H1 (cell line): ENCODE measurements around the gene TSSK6. TPM values are rescaled to one million over a fixed set of nuclear protein-coding genes. Genes with fewer than 3 reads are reported as not detected.

Experiments used
- CTCF ChIA-PET: fragments of 300-600 bp; sonication (Branson Sonifier 250); formaldehyde crosslinking; loops from one replicate; lab custom pipeline; 2021; ENCODE audit not compliant: partially characterized antibody; lab: Charles Lee
- POLR2A ChIA-PET: fragments of 300-600 bp; sonication (Branson Sonifier 250); formaldehyde crosslinking; loops from one replicate; lab custom pipeline; 2021; ENCODE audit warnings: inconsistent platforms; ENCODE audit not compliant: partially characterized antibody; lab: Charles Lee
- DNase-seq, 2 experiments: peaks; one replicate each; pipeline versions ENCODE4 v3.0.0 to v3.0.0-alpha.2; 2010 to 2022; ENCODE audit warnings: low spot score in 2 of 2, low read depth in 1 of 2, mixed read lengths in 1 of 2
- FAIRE-seq: peaks from 2 replicates; lab custom pipeline; 2011; peaks lifted over from hg19 to GRCh38; lab: Jason Lieb, UNC
- H2AFZ ChIP-seq: 2 replicates; pipeline ENCODE4 v1.8.1; 2012; ENCODE audit warnings: low read length, inconsistent platforms
- H2AK5ac ChIP-seq: 2 replicates; pipeline ENCODE4 v1.6.1; 2013; ENCODE audit warnings: low read depth, low read length
- H2BK120ac ChIP-seq: replicated peaks from 2 replicates; pipeline ENCODE3; 2013; ENCODE audit warnings: low read depth, low read length, inconsistent platforms
- H2BK12ac ChIP-seq: 2 replicates; pipeline ENCODE4 v1.6.1; 2013; ENCODE audit warnings: low read depth, low read length
- H2BK15ac ChIP-seq: 2 replicates; pipeline ENCODE4 v1.6.1; 2013; ENCODE audit warnings: low read length
- H2BK20ac ChIP-seq: 2 replicates; pipeline ENCODE4 v1.6.1; 2013; ENCODE audit warnings: low read length
- H2BK5ac ChIP-seq: 2 replicates; pipeline ENCODE4 v1.6.1; 2013; ENCODE audit warnings: low read depth, low read length
- H3K14ac ChIP-seq: 2 replicates; pipeline ENCODE4 v1.6.1; 2013; ENCODE audit warnings: inconsistent platforms; ENCODE audit not compliant: insufficient read length
- H3K18ac ChIP-seq: 2 replicates; pipeline ENCODE4 v1.6.1; 2013; ENCODE audit warnings: low read length; ENCODE audit errors: extremely low read depth
- H3K23ac ChIP-seq: 2 replicates; pipeline ENCODE4 v1.6.1; 2013; ENCODE audit warnings: inconsistent platforms; ENCODE audit not compliant: insufficient read length
- H3K23me2 ChIP-seq: 2 replicates; pipeline ENCODE4 v1.6.1; 2013; ENCODE audit warnings: low read depth, low read length
- H3K27ac ChIP-seq: 2 replicates; pipeline ENCODE4 v1.6.1; 2011; ENCODE audit warnings: low read depth, low read length, inconsistent platforms
- H3K27me3 ChIP-seq, 4 experiments: replicated peaks in 1 of 4; 1 replicate in 1 of 4; 2 replicates in 3 of 4; pipeline versions ENCODE4 v1.6.1 to v1.8.1; 2011 to 2013; ENCODE audit warnings: low read length in 3 of 4, mild to moderate bottlenecking in 3 of 4, inconsistent platforms in 2 of 4, mixed read lengths in 2 of 4, moderate library complexity in 1 of 4; ENCODE audit not compliant: control insufficient read depth in 3 of 4, insufficient read depth in 3 of 4; ENCODE audit errors: extremely low read depth in 1 of 4
- H3K36me3 ChIP-seq, 4 experiments: 2 replicates each; pipeline versions ENCODE4 v1.6.1 to v1.8.1; 2011 to 2013; ENCODE audit warnings: mild to moderate bottlenecking in 4 of 4, low read length in 3 of 4, moderate library complexity in 2 of 4, control low read depth in 1 of 4, inconsistent platforms in 1 of 4; ENCODE audit not compliant: insufficient read depth in 4 of 4, control insufficient read depth in 2 of 4
- H3K4ac ChIP-seq: replicated peaks from 2 replicates; pipeline ENCODE3; 2013; ENCODE audit warnings: low read length, low read depth, mixed read lengths, inconsistent platforms; ENCODE audit not compliant: insufficient read length
- H3K4me1 ChIP-seq, 4 experiments: replicated peaks in 1 of 4; 1 replicate in 1 of 4; 2 replicates in 3 of 4; pipeline versions ENCODE4 v1.6.1 to v1.8.1; 2011 to 2013; ENCODE audit warnings: low read length in 3 of 4, inconsistent platforms in 2 of 4, mixed read lengths in 1 of 4; ENCODE audit not compliant: insufficient read depth in 4 of 4, control insufficient read depth in 3 of 4
- H3K4me2 ChIP-seq, 2 experiments: 2 replicates each; pipeline versions ENCODE4 v1.6.1 to v1.8.1; 2011 to 2013; ENCODE audit warnings: low read depth in 2 of 2, low read length in 2 of 2, control low read depth in 1 of 2, inconsistent platforms in 1 of 2, mild to moderate bottlenecking in 1 of 2; ENCODE audit not compliant: insufficient read depth in 1 of 2
- H3K4me3 ChIP-seq, 4 experiments: fragments of 200-600, 300-600 bp in 1 of 4; sonication (generic), shearing (Covaris generic), sonication (Bioruptor Twin) in 1 of 4; 2 replicates each; pipeline versions ENCODE4 v1.5.1 to v1.8.1; 2011 to 2016; ENCODE audit warnings: low read length in 4 of 4, low read depth in 3 of 4, control low read depth in 2 of 4, inconsistent platforms in 2 of 4, mild to moderate bottlenecking in 2 of 4, mixed read lengths in 1 of 4, moderate library complexity in 1 of 4; ENCODE audit not compliant: insufficient read depth in 2 of 4; ENCODE audit errors: extremely low read depth in 1 of 4
- H3K56ac ChIP-seq: replicated peaks from 2 replicates; pipeline ENCODE3; 2013; ENCODE audit warnings: low read depth, mild to moderate bottlenecking, mixed read lengths, low read length, inconsistent platforms; ENCODE audit not compliant: insufficient read length
- H3K79me1 ChIP-seq: 2 replicates; pipeline ENCODE4 v1.6.1; 2013; ENCODE audit warnings: low read depth, low read length, control low read depth
- H3K79me2 ChIP-seq, 2 experiments: 2 replicates each; pipeline versions ENCODE4 v1.6.1 to v1.8.1; 2012 to 2013; ENCODE audit warnings: low read length in 2 of 2, mild to moderate bottlenecking in 2 of 2, inconsistent platforms in 1 of 2; ENCODE audit not compliant: insufficient read depth in 2 of 2, control insufficient read depth in 1 of 2
- H3K9ac ChIP-seq, 4 experiments: replicated peaks in 1 of 4; 1 replicate in 1 of 4; 2 replicates in 3 of 4; pipeline versions ENCODE4 v1.6.1 to v1.8.1; 2011 to 2013; ENCODE audit warnings: low read depth in 3 of 4, low read length in 3 of 4, control low read depth in 2 of 4, mild to moderate bottlenecking in 2 of 4, moderate library complexity in 2 of 4, inconsistent platforms in 1 of 4; ENCODE audit errors: extremely low read depth in 1 of 4
- H3K9me3 ChIP-seq, 2 experiments: 2 replicates each; pipeline versions ENCODE4 v1.6.1 to v1.8.1; 2012 to 2013; ENCODE audit warnings: mild to moderate bottlenecking in 2 of 2, moderate library complexity in 2 of 2, control low read depth in 1 of 2, inconsistent platforms in 1 of 2, low read depth in 1 of 2, low read length in 1 of 2, mixed read lengths in 1 of 2; ENCODE audit not compliant: insufficient read depth in 2 of 2
- H4K20me1 ChIP-seq, 2 experiments: replicated peaks in 1 of 2; 2 replicates each; pipeline versions ENCODE3 to v1.8.1; 2011 to 2013; ENCODE audit warnings: inconsistent platforms in 2 of 2, low read length in 2 of 2, mild to moderate bottlenecking in 1 of 2; ENCODE audit not compliant: insufficient read depth in 2 of 2, control insufficient read depth in 1 of 2
- H4K5ac ChIP-seq: 2 replicates; pipeline ENCODE4 v1.6.1; 2013; ENCODE audit warnings: low read length, low read depth, mixed read lengths, inconsistent platforms; ENCODE audit not compliant: insufficient read length
- H4K8ac ChIP-seq: 2 replicates; pipeline ENCODE4 v1.8.0; 2013; ENCODE audit warnings: mild to moderate bottlenecking, moderate library complexity, low read length, inconsistent platforms; ENCODE audit not compliant: insufficient read depth; ENCODE audit errors: extremely low read depth
- H4K91ac ChIP-seq: replicated peaks from 2 replicates; pipeline ENCODE3; 2013; ENCODE audit warnings: low read length, mixed read lengths, inconsistent platforms; ENCODE audit not compliant: insufficient read length
- CHD2 ChIP-seq: IDR thresholded peaks from 2 replicates; pipeline ENCODE4 v1.6.1; 2012; ENCODE audit warnings: low read length, improper control_type of control experiment
- EP300 ChIP-seq, 2 experiments: IDR thresholded peaks; 1 replicate in 1 of 2; 2 replicates in 1 of 2; pipeline ENCODE4 v1.6.1; 2011 to 2012; ENCODE audit warnings: low read depth in 2 of 2, low read length in 2 of 2, mild to moderate bottlenecking in 2 of 2, borderline replicate concordance in 1 of 2, inconsistent platforms in 1 of 2, moderate library complexity in 1 of 2
- EZH2 ChIP-seq: fragments of 200-600 bp; sonication (generic); IDR thresholded peaks from 2 replicates; pipeline ENCODE4 v1.7.1; 2012; ENCODE audit warnings: low read depth, mild to moderate bottlenecking, moderate library complexity, low read length, inconsistent platforms; ENCODE audit not compliant: severe bottlenecking
- JUN ChIP-seq: IDR thresholded peaks from 2 replicates; pipeline ENCODE4 v1.6.1; 2011; ENCODE audit warnings: low read depth, mild to moderate bottlenecking, improper control_type of control experiment, low read length
- TAF1 ChIP-seq: IDR thresholded peaks from 2 replicates; pipeline ENCODE4 v1.6.1; 2011; ENCODE audit warnings: mild to moderate bottlenecking, low read depth, low read length
- WGBS, 2 experiments: shearing (Covaris generic) in 1 of 2; methylation state at CpG; one replicate each; pipeline versions ENCODE4 v1.1.6 to v1.1.7; 2013 to 2015; ENCODE audit warnings: low lambda C conversion rate in 2 of 2, mixed read lengths in 2 of 2, inconsistent platforms in 1 of 2, low coverage in 1 of 2, missing lambda C conversion rate in 1 of 2; ENCODE audit not compliant: insufficient replicate concordance in 2 of 2, insufficient coverage in 1 of 2, insufficient read length in 1 of 2; ENCODE audit errors: extremely low coverage in 1 of 2, missing lambda C conversion rate in 1 of 2; 5-methylcytosine and 5-hydroxymethylcytosine counted together
- polyA plus RNA-seq, 7 experiments: library from polyadenylated mRNA; depleted of rRNA in 3 of 7; stranded (reverse) in 5 of 7; unstranded in 2 of 7; fragments of >200 nt in 5 of 7; fragments of 200-250 nt in 2 of 7; gene quantifications; 1 replicate in 5 of 7; 2 replicates in 1 of 7; 4 replicates in 1 of 7; pipeline versions ENCODE4 v1.2.1 to v1.2.3, GENCODE V29; 2011 to 2013; ENCODE audit warnings: missing spikeins in 2 of 7, mixed read lengths in 2 of 7
- total RNA-seq: library from RNA; stranded (reverse); fragmentation: NEBNext Ultra II Directional; extraction: Animal tissue kit (Norgen Biotek cat#: 25700); gene quantifications from 2 replicates; pipeline ENCODE4 v1.2.1, GENCODE V29; 2021
- TF ChIP-seq, protein P1 (sequence below), 3 experiments: IDR thresholded peaks; 1 replicate in 2 of 3; 2 replicates in 1 of 3; pipeline versions ENCODE4 v1.5.1 to v1.6.1; 2011; ENCODE audit warnings: low read length in 3 of 3, mild to moderate bottlenecking in 3 of 3, inconsistent platforms in 2 of 3, low read depth in 1 of 3, moderate library complexity in 1 of 3; ENCODE audit not compliant: insufficient read depth in 1 of 3; ENCODE audit errors: control extremely low read depth in 1 of 3
- TF ChIP-seq, protein P2 (sequence below): IDR thresholded peaks from 2 replicates; pipeline ENCODE4 v1.6.1; 2012; ENCODE audit warnings: inconsistent platforms

TSSK6 gene
- total and polyA plus RNA-seq, 2 of the 8 experiments (the other 6 are each of a cell fraction or from before 2014, with no cell fraction given): 3.6 to 7.8 TPM

DNA sequence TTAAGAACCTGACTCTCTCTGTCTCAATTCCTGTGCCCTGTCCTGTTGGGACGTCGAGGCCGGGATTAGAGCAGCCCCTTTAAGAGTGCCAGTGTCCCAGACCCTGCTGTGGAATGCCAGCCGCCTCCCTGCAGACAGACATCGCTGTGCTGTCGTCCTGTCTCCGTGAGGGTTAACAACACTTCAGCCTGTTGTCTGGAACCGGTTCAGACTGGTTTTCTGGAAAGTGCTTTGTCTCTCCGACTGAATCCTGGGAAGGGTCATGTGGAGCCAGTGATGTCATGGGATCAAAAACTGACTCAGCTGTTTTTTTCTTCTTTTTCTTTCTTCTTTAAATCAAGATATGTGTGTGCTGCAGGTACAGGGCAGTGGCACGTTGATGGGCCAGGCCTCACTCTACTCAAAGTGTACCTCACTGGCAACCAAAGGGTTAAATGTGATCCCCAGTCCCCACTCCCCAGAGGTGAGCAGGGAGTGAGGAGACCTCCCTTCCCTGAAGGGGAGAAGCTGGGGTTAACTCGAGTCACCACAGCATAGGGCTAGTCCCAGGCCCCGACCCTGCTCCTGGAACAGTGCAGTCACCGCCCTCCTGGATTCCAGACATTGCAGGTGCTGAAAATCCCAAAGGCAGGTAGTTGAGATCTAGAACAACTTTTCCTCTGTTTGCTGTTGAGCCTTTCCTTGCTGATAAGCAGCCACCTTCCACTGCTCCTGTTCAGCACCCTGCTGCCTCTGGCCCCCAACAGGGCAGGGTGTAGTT is 50.8 kb downstream of the TSSK6 start:
- no peak overlapping the region for H2BK20ac ChIP-seq
- peaks cover 32 to 51% (median 50%) of the 10 kb centered on the region in 4 experiments for H3K4me1 ChIP-seq
- H2BK120ac ChIP-seq: no peak overlapping the region
- no peaks in the 10 kb centered on the region; a peak in 1 of 7 replicates for H3K27me3 ChIP-seq
- peak overlapping the region; percentile 20 to 51 for H3K4me2 ChIP-seq
- peak overlapping the region in 3 of 4 experiments; percentile 59 to 75 (median 74); a peak in 6 of 7 replicates for H3K9ac ChIP-seq
- H3K9me3 ChIP-seq: peaks cover 4 to 13% of the 10 kb centered on the region in 2 experiments; a peak in 3 of 4 replicates
- H3K14ac ChIP-seq: no peak overlapping the region
- peak overlapping the region; percentile 93 for H2BK12ac ChIP-seq
- 0 out of 8 replicates have a peak overlapping the region, but pooled peaks of 1 of the 4 experiments have one; percentile 5 for H3K4me3 ChIP-seq
- H3K4ac ChIP-seq: no peak overlapping the region
- no peak overlapping the region for H2AFZ ChIP-seq
- peaks cover 8 to 40% (median 21%) of the 10 kb centered on the region in 4 experiments for H3K36me3 ChIP-seq
- ChIA-PET POLR2A (interaction anchor here (1.0 to 3.4 kb wide), 10 partner anchors 11 to 90 kb away, joined by 3 to 16 read pairs (median 4); partner anchors contain the start of gene GATAD2A), CTCF (interaction anchor here (0.5 to 2.1 kb wide), 4 partner anchors 12 to 157 kb away, joined by 3 to 12 read pairs (median 4); no protein-coding TSS in a partner anchor)
- H4K8ac ChIP-seq: peak overlapping the region; percentile 95; the same call in 1 of the 2 replicates
- H3K79me1 ChIP-seq: peaks cover 33% of the 10 kb centered on the region
- no peak overlapping the region for H3K56ac ChIP-seq
- H3K23me2 ChIP-seq: peaks cover 2% of the 10 kb centered on the region; the same call in 1 of the 2 replicates
- H3K18ac ChIP-seq: peak overlapping the region; percentile 52; the same call in 1 of the 2 replicates
- H2BK15ac ChIP-seq: no peak overlapping the region
- no peak overlapping the region for H3K23ac ChIP-seq
- H4K5ac ChIP-seq: no peak overlapping the region
- DNase-seq (no peak), FAIRE-seq (peak; percentile 85)
- peak overlapping the region; percentile 88 for H2AK5ac ChIP-seq
- 54% methylated on average over 13 of the region's 13 CpGs; no CpG with 5 or more reads in 1 of the 2 experiments for WGBS, 2 experiments
- peak overlapping the region; percentile 28 for H2BK5ac ChIP-seq
- H3K79me2 ChIP-seq: peaks cover 13 to 92% of the 10 kb centered on the region in 2 experiments
- peak overlapping the region; percentile 22 for H4K91ac ChIP-seq
- H3K27ac ChIP-seq: peak overlapping the region; percentile 87
- peaks cover 36% of the 10 kb centered on the region in 2 experiments for H4K20me1 ChIP-seq
- TF ChIP-seq JUN: 0 out of 2 replicates have a peak, but pooled peaks have one; percentile 44
- TF ChIP-seq EP300 (IDR thresholded peaks at IDR 0.05; ENCODE audit: borderline replicate concordance in 1 of 2, low read depth in 2 of 2, low read length in 2 of 2): peak in 1 of 2 experiments; percentile 31; a peak in 1 of 3 replicates
- no peak for TF ChIP-seq CHD2
- TF ChIP-seq, protein P1, sequence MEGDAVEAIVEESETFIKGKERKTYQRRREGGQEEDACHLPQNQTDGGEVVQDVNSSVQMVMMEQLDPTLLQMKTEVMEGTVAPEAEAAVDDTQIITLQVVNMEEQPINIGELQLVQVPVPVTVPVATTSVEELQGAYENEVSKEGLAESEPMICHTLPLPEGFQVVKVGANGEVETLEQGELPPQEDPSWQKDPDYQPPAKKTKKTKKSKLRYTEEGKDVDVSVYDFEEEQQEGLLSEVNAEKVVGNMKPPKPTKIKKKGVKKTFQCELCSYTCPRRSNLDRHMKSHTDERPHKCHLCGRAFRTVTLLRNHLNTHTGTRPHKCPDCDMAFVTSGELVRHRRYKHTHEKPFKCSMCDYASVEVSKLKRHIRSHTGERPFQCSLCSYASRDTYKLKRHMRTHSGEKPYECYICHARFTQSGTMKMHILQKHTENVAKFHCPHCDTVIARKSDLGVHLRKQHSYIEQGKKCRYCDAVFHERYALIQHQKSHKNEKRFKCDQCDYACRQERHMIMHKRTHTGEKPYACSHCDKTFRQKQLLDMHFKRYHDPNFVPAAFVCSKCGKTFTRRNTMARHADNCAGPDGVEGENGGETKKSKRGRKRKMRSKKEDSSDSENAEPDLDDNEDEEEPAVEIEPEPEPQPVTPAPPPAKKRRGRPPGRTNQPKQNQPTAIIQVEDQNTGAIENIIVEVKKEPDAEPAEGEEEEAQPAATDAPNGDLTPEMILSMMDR (IDR thresholded peaks at IDR 0.05; ENCODE audit: control extremely low read depth in 1 of 3, insufficient read depth in 1 of 3, low read depth in 1 of 3, low read length in 3 of 3): no peak
- TF ChIP-seq EZH2: no peak
- TF ChIP-seq, protein P2, sequence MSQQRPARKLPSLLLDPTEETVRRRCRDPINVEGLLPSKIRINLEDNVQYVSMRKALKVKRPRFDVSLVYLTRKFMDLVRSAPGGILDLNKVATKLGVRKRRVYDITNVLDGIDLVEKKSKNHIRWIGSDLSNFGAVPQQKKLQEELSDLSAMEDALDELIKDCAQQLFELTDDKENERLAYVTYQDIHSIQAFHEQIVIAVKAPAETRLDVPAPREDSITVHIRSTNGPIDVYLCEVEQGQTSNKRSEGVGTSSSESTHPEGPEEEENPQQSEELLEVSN: no peak
- peak; percentile 58; the same call in 1 of the 2 replicates for TF ChIP-seq TAF1
